Calu3 (cell line): ENCODE data around the gene FOXP1. TPM values are rescaled to one million over a fixed set of nuclear protein-coding genes. Genes with fewer than 3 reads are reported as not detected.
A peak's percentile ranks its signal among the peaks of the same experiment; 100 is the strongest.
"Not testable (repeated sequence)": the region's sequence is repeated elsewhere in the genome, so short reads cannot be mapped to it uniquely, and the experiment has no call there.

ENCODE experiments used
- BruUV-seq: library from RNA; stranded (reverse); fragments of 400-500 nt; replicated peaks from 2 replicates; lab custom pipeline; 2021; lab: Mats Ljungman, UMichigan
- CTCF ChIA-PET: fragments of 300-600 bp; sonication (Branson Sonifier 250); formaldehyde crosslinking; loops from one replicate; lab custom pipeline; 2022; ENCODE audit warnings: antibody characterized with exemption; lab: Charles Lee
- DNase-seq: peaks from one replicate; pipeline ENCODE4 v3.0.0; 2022
- H3K27ac Mint-ChIP-seq: one replicate; pipeline ENCODE4 v1.8.0; 2022; ENCODE audit warnings: mixed read lengths; ENCODE audit not compliant: unreplicated experiment
- H3K27me3 Mint-ChIP-seq: one replicate; pipeline ENCODE4 v1.8.0; 2022; ENCODE audit warnings: mixed read lengths; ENCODE audit not compliant: unreplicated experiment
- H3K36me3 Mint-ChIP-seq: one replicate; pipeline ENCODE4 v1.8.0; 2022; ENCODE audit warnings: mild to moderate bottlenecking, moderate library complexity, mixed read lengths; ENCODE audit not compliant: insufficient read depth, unreplicated experiment
- H3K4me1 Mint-ChIP-seq: one replicate; pipeline ENCODE4 v1.8.0; 2022; ENCODE audit warnings: mild to moderate bottlenecking, low read depth, mixed read lengths; ENCODE audit not compliant: unreplicated experiment
- H3K4me3 Mint-ChIP-seq: one replicate; pipeline ENCODE4 v1.8.0; 2022; ENCODE audit warnings: mild to moderate bottlenecking, low read depth, moderate library complexity, mixed read lengths; ENCODE audit not compliant: unreplicated experiment
- H3K9me3 Mint-ChIP-seq: one replicate; pipeline ENCODE4 v1.8.0; 2022; ENCODE audit warnings: low read depth, mixed read lengths; ENCODE audit not compliant: unreplicated experiment
- intact Hi-C: fragments of 100-400 bp; cut with micrococcal nuclease; formaldehyde crosslinking; loops from one replicate; pipeline ENCODE4 v1.10.0; 2022; ENCODE audit not compliant: unreplicated experiment
- total RNA-seq: library from RNA; stranded (reverse); gene quantifications from 2 replicates; pipeline ENCODE4 v1.2.3, GENCODE V29; 2022
- TF ChIP-seq, protein P1 (sequence below): fragments of 200-600 bp; IDR thresholded peaks from one replicate; pipeline ENCODE4 v1.8.0; 2022; ENCODE audit warnings: antibody characterized with exemption; ENCODE audit not compliant: unreplicated experiment

The FOXP1 gene
- total RNA-seq, 1 experiment from 2014 or later = 82.8 TPM

DNA sequence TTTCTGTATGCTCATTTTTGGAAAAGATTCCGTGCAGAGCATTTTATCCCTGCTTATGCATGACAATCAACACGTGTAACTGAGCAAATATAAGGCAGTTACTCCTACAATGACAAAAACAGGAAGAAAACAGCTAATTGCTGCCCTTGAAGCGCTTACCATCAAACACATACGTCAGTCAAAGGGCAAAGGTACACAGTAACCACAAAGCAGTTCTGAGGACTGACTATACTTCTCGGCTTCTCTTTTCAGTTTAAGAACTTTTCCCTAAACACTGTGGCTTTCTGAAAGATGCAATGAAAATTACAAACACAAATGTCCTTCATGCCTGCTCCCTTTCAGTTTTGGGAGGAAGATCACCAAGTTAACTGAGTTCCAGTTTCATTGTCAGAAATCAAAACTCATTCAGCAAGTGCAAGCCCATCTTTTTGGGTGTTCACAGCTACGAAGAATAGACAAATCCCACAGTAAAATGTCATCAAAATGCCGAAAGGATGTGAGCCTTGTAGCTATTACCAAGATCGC, 602.8 kb downstream of the FOXP1 start:
- CTCF ChIA-PET = interaction anchor here (0.6 kb wide), 1 partner anchor 33 kb away, joined by 4 read pairs; no protein-coding TSS in a partner anchor
- peaks cover 43% of the 10 kb centered on the region for H3K4me1 Mint-ChIP-seq
- H3K4me3 Mint-ChIP-seq = no peak overlapping the region
- H3K27ac Mint-ChIP-seq = peak overlapping the region; percentile 95
- H3K27me3 Mint-ChIP-seq = no peaks in the 10 kb centered on the region
- intact Hi-C loops = no loop called here
- H3K36me3 Mint-ChIP-seq = peaks cover 52% of the 10 kb centered on the region
- BruUV-seq = no TSS peak
- TF ChIP-seq, protein P1, sequence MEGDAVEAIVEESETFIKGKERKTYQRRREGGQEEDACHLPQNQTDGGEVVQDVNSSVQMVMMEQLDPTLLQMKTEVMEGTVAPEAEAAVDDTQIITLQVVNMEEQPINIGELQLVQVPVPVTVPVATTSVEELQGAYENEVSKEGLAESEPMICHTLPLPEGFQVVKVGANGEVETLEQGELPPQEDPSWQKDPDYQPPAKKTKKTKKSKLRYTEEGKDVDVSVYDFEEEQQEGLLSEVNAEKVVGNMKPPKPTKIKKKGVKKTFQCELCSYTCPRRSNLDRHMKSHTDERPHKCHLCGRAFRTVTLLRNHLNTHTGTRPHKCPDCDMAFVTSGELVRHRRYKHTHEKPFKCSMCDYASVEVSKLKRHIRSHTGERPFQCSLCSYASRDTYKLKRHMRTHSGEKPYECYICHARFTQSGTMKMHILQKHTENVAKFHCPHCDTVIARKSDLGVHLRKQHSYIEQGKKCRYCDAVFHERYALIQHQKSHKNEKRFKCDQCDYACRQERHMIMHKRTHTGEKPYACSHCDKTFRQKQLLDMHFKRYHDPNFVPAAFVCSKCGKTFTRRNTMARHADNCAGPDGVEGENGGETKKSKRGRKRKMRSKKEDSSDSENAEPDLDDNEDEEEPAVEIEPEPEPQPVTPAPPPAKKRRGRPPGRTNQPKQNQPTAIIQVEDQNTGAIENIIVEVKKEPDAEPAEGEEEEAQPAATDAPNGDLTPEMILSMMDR = no peak
- H3K9me3 Mint-ChIP-seq = peaks cover 2% of the 10 kb centered on the region
- no peak for DNase-seq

GRCh38 chr3:70979983-70980645, 603.4 kb downstream of the FOXP1 start:
- no peak for DNase-seq
- BruUV-seq = no TSS peak
- Mint-ChIP-seq H3K27ac (peak overlapping the region; percentile 44), H3K27me3 (no peaks in the 10 kb centered on the region), H3K4me1 (peaks cover 43% of the 10 kb centered on the region), H3K9me3 (peaks cover 2% of the 10 kb centered on the region), H3K4me3 (no peak overlapping the region), H3K36me3 (peaks cover 56% of the 10 kb centered on the region)
- TF ChIP-seq, protein P1 = no peak
- intact Hi-C loops = no loop called here
- CTCF ChIA-PET = no interaction called here

GRCh38 chr3:70977712-70978111, 605.8 kb downstream of the FOXP1 start:
- no peak overlapping the region for H3K27ac Mint-ChIP-seq
- no peak for DNase-seq
- no peak overlapping the region for H3K4me3 Mint-ChIP-seq
- BruUV-seq = no TSS peak
- TF ChIP-seq, protein P1 = no peak
- peaks cover 48% of the 10 kb centered on the region for H3K36me3 Mint-ChIP-seq
- H3K27me3 Mint-ChIP-seq = no peaks in the 10 kb centered on the region
- peaks cover 31% of the 10 kb centered on the region for H3K4me1 Mint-ChIP-seq
- peaks cover 2% of the 10 kb centered on the region for H3K9me3 Mint-ChIP-seq
- intact Hi-C loops = no loop called here
- CTCF ChIA-PET = no interaction called here

DNA sequence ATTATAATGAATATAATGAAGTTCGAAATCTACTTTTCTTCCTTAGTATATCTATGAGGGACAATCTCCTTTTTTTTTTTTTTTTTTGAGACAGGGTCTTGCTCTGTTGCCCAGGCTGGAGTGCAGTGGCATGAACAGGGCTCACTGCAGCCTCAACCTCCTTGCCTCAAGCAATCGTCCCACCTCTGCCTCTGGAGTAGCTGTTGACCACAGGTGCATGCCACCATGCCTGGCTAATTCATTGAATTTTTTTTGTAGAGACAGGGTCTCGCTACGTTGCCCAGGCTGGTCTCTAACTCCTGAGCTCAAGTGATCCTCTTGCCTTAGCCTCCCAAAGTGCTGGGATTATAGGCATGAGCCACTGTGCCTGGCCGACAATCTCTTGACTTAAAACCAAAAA, 607.5 kb downstream of the FOXP1 start:
- H3K27me3 Mint-ChIP-seq, H3K4me3 Mint-ChIP-seq, H3K9me3 Mint-ChIP-seq, DNase-seq, H3K27ac Mint-ChIP-seq, intact Hi-C loops, BruUV-seq, CTCF ChIA-PET: not testable (repeated sequence)
- Mint-ChIP-seq H3K4me1 (peaks cover 13% of the 10 kb centered on the region), H3K36me3 (peaks cover 40% of the 10 kb centered on the region)

GRCh38 chr3:70974747-70975146, 608.8 kb downstream of the FOXP1 start:
- Mint-ChIP-seq H3K27ac (no peak overlapping the region), H3K36me3 (peaks cover 43% of the 10 kb centered on the region), H3K4me1 (peaks cover 5% of the 10 kb centered on the region), H3K9me3 (peaks cover 2% of the 10 kb centered on the region), H3K4me3 (no peak overlapping the region), H3K27me3 (no peaks in the 10 kb centered on the region)
- CTCF ChIA-PET = no interaction called here
- intact Hi-C loops = no loop called here
- no TSS peak for BruUV-seq
- DNase-seq = no peak
- TF ChIP-seq, protein P1 = no peak
